Muscle of arm (tissue), 14 donors: ENCODE data around the gene STX3. TPM values are rescaled to one million over a fixed set of nuclear protein-coding genes. Genes with fewer than 3 reads are reported as not detected.

Experiments
- DNase-seq: peaks from one replicate; pipeline ENCODE4 v3.0.0-alpha.2; 2013
- long read RNA-seq, 11 donors: transcript quantifications; one replicate each; lab custom pipeline, GENCODE V29; 2026
- polyA plus RNA-seq, 12 donors: library from polyadenylated mRNA; unstranded; fragments of 120-200 nt; gene quantifications; one replicate each; pipeline ENCODE4 v1.2.1, GENCODE V29; 2013; ENCODE audit not compliant: insufficient read length in 12 of 12

The STX3 gene
- polyA plus RNA-seq = 10 to 100 TPM in 2 of 12 donors, 1 to 10 TPM in 9, not detected in 1; 2.7 to 14.3 (median 5.3) TPM
- long read RNA-seq, donor 1, transcript STX3-205 (4 exons, 690 nt) = minor isoform, 6 of 112 reads
- long read RNA-seq, donor 1, transcript STX3-201 (11 exons, 3,299 nt) = major isoform, 9 of 112 reads
- long read RNA-seq, donor 1, partial matches to known transcripts = 18 of 112 reads
- long read RNA-seq, donor 1, other reads (novel, unspliced or antisense) = 79 of 112 reads
- long read RNA-seq, donor 2 = 0 reads
- long read RNA-seq, donor 3 = 0 reads
- long read RNA-seq, donor 4 = 0 reads
- long read RNA-seq, donor 5 = 0 reads
- long read RNA-seq, donor 6 = 0 reads
- long read RNA-seq, donor 7 = 0 reads
- long read RNA-seq, donor 8, partial matches to known transcripts = 60 of 60 reads
- long read RNA-seq, donor 8, other reads (novel, unspliced or antisense) = 0 of 60 reads
- long read RNA-seq, donor 9, partial matches to known transcripts = 61 of 61 reads
- long read RNA-seq, donor 9, other reads (novel, unspliced or antisense) = 0 of 61 reads
- long read RNA-seq, donor 10 = 0 reads
- long read RNA-seq, donor 11 = 0 reads

- peak; percentile 20 for DNase-seq
These were observed at the start of gene STX3 for GRCh38 chr11:59754859-59755700. TSS of gene STX3 (plus strand) at chr11:59755376. CDS start at chr11:59755606, 230 bp downstream.

- DNase-seq = no peak
These were observed 48.5 kb upstream of the STX3 start for GRCh38 chr11:59706518-59707285.

GRCh38 chr11:59707371-59707770, 47.8 kb upstream of the STX3 start:
- no peak for DNase-seq

DNA sequence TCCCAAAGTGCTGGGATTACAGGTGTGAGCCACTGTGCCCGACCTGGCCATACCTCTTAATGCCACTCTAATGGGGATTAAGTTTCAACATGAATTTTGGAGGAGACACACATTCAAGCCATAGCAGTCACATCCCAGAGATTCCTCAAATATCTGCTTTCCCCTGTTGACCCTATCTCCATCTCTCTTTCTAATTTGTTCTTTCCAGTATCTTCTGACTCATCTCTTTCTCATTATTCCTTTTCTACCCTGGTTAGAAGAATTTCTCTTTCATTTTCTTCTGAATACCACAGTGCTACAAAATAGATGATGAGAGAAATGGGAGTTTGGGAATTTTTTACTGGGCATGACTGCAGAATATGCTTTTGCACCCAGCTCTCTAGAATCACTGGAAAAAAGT, 46.6 kb upstream of the STX3 start:
- no peak for DNase-seq

DNA sequence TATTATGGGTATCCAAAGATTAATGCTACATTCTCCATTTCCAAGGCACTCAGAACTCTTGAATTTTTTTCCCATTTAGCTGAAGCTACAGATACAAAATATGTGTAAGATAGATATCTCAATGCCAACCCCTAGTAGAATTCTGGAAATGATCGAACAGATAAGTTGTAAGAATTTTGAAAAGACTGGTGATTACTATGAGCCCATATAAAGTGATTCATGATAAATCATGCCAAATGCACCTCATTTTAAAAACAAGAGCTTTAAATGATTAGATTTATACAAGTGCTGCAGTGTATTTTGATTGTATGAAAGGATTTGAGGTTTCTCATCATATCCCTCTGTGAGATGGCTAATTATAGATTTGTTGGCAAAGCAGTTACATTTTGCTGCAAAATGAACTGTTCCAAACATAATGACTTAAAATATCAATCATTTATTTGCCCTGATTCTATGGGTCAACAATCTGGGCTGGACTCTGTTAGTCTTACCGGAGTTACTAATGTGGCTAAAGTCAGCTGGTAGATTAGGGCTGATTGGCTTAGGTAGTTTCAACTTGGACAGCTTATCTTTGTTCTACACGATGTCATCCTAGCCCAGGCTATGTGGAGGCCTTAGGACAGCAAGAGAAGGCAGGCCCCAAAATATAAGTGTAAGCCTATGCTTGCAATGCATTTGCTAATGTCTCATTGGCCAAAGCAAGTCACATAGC, 44.9 kb upstream of the STX3 start:
- no peak for DNase-seq

- no peak for DNase-seq
These were observed 41.4 kb upstream of the STX3 start, which contains the start of gene OR10V1 for GRCh38 chr11:59713745-59714144. TSS of gene OR10V1 (minus strand) at chr11:59713845. CDS start at chr11:59713845, 0 bp downstream.

- no peak for DNase-seq
These were observed 39.1 kb upstream of the STX3 start for GRCh38 chr11:59716051-59716450.

DNA sequence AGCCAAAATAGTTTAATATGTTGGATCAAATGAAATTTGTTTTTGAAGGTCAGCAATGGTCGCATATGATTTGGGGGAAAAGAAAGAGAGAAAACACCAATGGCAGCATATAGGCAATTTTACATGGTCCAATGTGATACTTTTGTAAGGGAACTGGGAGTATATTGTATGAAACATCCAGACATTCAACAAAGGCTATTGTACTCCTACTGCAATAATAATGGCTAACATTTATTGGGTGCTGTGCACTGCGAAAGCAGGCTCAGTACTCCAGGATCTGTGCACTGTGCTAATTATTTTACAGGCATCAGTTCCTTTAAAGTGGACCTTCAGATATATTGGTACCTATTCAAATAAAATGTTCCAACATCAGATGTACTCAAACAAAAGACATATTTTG, 35.6 kb upstream of the STX3 start:
- DNase-seq = no peak

GRCh38 chr11:59724066-59724465, 31.1 kb upstream of the STX3 start:
- no peak for DNase-seq

DNA sequence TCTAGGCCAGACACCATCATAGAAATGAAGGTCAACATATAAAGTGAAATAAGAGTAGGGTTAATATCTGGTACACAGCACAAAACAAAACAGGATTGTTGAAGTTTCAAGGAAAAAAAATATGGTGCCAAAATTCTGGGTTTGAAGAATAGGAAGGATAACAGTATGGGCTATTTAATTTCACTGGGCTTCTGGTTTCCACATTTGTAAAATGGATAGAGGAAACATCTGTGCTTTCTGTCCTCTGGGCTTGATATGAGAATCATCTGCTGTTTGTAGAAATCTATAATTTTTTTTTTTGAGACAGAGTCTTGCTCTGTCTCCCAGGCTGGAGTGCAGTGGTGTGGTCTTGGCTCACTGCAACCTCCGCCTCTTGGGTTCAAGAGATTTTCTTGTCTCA, 27.8 kb upstream of the STX3 start:
- DNase-seq = peak; percentile 2

- no peak for DNase-seq
These were observed 27.0 kb upstream of the STX3 start for GRCh38 chr11:59728154-59728553.

GRCh38 chr11:59728913-59729312, 26.3 kb upstream of the STX3 start:
- DNase-seq = no peak

GRCh38 chr11:59729834-59730233, 25.3 kb upstream of the STX3 start:
- DNase-seq = no peak

GRCh38 chr11:59730896-59731565, 24.1 kb upstream of the STX3 start:
- no peak for DNase-seq

DNA sequence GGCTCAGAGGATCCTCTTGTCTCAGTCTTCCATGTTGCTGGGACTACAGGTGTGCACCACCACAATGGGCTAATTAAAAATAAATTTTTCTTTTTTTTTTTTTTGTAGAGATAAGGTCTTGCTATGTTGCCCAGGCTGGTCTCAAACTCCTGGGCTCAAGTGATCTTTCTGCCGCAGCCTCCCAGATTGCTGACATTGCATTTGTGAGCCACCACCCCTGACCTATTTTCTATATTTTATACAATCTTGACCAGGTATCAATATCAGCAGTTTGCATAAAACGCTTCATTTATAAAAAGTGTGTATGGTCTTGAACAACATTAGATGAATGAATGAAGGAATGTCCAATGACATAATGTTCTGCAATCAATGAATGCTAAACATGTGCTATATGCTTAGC, 9.1 kb upstream of the STX3 start:
- DNase-seq = no peak

DNA sequence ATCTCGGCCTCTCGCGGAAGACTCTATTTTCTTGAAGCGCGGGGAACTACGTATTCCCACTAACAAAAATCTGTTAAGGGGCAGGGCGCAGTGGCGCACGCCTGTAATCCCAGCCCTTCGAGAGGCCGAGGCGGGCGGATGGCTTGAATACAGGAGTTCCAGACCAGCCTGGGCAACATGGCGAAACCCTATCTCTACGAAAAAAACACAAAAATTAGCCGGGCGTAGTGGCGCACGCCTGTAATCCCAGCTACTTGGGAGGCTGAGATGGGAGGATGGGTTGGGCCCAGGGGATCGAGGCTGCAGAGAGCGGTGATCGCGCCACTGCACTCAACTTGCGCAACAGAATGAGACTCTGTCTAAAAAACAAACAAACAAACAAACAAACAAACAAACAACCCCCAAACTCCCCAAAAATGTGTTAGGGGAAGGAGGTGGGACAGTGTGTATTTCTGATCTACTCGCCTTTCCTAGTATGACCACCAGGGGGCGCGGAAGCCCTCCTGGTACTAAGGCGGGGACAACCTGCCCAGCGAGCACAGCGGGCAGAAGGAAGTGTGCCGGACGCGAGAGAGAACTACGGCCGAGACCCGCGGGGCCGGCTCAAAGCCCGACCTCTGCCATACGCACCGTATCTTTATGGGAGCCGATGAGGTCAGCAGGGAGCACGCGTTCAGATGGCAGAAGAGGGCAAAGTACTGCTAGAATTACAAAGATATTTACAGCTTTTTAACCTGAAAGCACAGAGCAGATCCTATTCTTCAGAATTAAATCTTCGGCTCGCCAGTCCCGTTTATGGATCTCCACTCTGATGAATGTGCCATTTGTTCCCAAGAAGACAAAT, 1.3 kb upstream of the STX3 start:
- DNase-seq = peak; percentile 80

DNA sequence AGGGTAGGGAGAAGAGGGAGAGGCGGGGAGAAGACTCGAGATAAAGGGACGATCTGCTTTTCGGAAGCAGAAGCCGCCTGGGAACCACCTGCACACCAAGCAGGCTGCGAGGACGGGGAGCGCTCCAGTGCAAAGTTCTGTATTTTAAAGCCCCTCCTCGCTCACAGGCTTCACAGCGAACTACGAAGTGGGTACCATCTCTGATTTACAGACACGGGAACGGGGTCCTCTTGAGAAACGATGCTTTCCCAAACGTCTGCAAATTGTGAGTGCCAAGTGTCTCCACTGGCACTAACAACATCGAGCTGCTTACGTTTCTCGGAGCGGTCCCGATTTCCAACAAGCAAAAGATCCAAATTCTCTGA, 700 bp upstream of the STX3 start:
- DNase-seq = no peak

DNA sequence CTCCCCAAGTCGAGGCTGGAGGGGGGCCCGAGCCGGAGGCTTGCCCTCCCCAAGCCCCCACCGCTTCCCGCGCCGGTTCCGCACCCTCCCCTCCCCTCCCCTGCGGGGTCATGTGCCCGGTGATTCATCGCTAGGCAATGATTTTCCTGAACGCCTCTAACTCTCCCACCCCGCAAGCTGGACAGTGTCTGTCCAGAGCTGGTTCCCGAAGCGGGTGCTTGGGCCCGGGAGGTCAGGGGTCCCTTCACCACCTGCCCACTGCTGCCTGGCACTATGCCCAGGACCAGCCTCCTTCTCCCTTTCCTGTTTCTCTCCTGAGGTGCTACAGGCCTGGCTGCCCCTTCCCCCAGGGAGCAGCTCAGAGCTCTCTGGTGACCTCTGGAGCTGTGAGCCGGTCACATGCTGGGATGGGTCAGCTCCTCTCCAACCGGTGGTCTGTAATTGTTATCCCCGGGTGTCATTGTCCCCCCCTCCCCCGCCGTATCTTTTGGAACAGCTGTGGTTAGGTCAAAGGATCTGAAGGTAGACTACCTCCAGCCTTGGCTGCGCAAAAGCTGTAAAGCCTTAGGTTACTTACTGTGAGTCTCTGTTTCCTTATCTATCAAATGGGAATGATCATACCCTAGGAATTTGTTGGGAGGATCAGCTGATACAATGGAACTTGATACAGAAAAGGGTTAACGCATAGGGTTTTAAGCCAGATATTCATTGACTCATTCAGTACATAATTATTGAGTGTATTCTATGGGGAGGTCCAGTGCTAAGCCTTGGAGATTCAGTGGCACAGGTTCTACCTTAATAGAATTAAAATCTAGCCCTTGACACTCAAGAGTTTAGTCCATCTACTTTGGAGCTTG, 753 bp downstream of the STX3 start:
- peak; percentile 21 for DNase-seq

GRCh38 chr11:59756558-59756840, 1.3 kb downstream of the STX3 start:
- DNase-seq = no peak
